KMS-11 (cell line): ENCODE measurements around the gene TFAP2A.

Source experiments
- H2AFZ ChIP-seq: fragments of 200-600 bp; sonication (generic); 2 replicates; pipeline ENCODE4 v1.6.1; 2016; ENCODE audit warnings: antibody characterized with exemption, mixed run types, low read depth
- H3K27ac ChIP-seq: fragments of 200-600 bp; sonication (generic); 2 replicates; pipeline ENCODE4 v1.6.1; 2016; ENCODE audit warnings: mild to moderate bottlenecking, mixed run types
- H3K27me3 ChIP-seq: fragments of 200-600 bp; sonication (generic); 2 replicates; pipeline ENCODE4 v1.6.1; 2017; ENCODE audit warnings: mild to moderate bottlenecking, low read depth, mixed run types, moderate library complexity; ENCODE audit not compliant: insufficient read depth
- H3K36me3 ChIP-seq: fragments of 200-600 bp; sonication (generic); 2 replicates; pipeline ENCODE4 v1.6.1; 2017; ENCODE audit warnings: mild to moderate bottlenecking, mixed run types; ENCODE audit not compliant: insufficient read depth
- H3K4me1 ChIP-seq: fragments of 200-600 bp; sonication (generic); 2 replicates; pipeline ENCODE4 v1.6.1; 2016; ENCODE audit warnings: mild to moderate bottlenecking, low read depth, mixed run types; ENCODE audit not compliant: poor library complexity, severe bottlenecking
- H3K4me2 ChIP-seq: fragments of 200-600 bp; sonication (generic); 2 replicates; pipeline ENCODE4 v1.7.0; 2016; ENCODE audit warnings: mild to moderate bottlenecking, mixed run types
- H3K4me3 ChIP-seq: fragments of 200-600 bp; sonication (generic); IDR thresholded peaks from 2 replicates; pipeline ENCODE4 v1.6.1; 2017; ENCODE audit warnings: low read depth, low read length, mixed read lengths; ENCODE audit not compliant: insufficient read depth
- H3K79me2 ChIP-seq: fragments of 200-600 bp; sonication (generic); 2 replicates; pipeline ENCODE4 v1.6.1; 2016; ENCODE audit warnings: low read depth, mixed run types; ENCODE audit not compliant: insufficient read depth
- H3K9ac ChIP-seq: fragments of 200-600 bp; sonication (generic); 2 replicates; pipeline ENCODE4 v1.6.1; 2016; ENCODE audit warnings: mild to moderate bottlenecking, mixed run types
- H4K20me1 ChIP-seq: fragments of 200-600 bp; sonication (generic); 2 replicates; pipeline ENCODE4 v1.6.1; 2016; ENCODE audit warnings: mild to moderate bottlenecking, mixed run types; ENCODE audit not compliant: insufficient read depth
- TF ChIP-seq, protein P1 (sequence below): fragments of 200-600 bp; sonication (generic); conservative IDR thresholded peaks from 2 replicates; pipeline ENCODE4 v1.6.1; 2017; ENCODE audit warnings: low read depth, mild to moderate bottlenecking, antibody characterized with exemption, low read length, moderate library complexity, mixed read lengths

Gene TFAP2A

GRCh38 chr6:10414756-10415616 lies at the start of gene TFAP2A:
Gene TFAP2A, minus strand, starts transcription at chr6:10415074. Its CDS starts 83 bp downstream, at chr6:10414991.
- Histone ChIP-seq H3K36me3 (no peaks in the 10 kb centered on the region), H3K4me1 (peaks cover 20% of the 10 kb centered on the region), H3K4me3 (no peak within 1 kb of the TSS), H3K4me2 (peak within 1 kb of the TSS; percentile 100), H3K27ac (no peak within 1 kb of the TSS), H3K27me3 (no peaks in the 10 kb centered on the region), H4K20me1 (no peaks in the 10 kb centered on the region), H3K79me2 (no peaks in the 10 kb centered on the region), H2AFZ (peak within 1 kb of the TSS; percentile 76; the same call in 1 of the 2 replicates), H3K9ac (no peak within 1 kb of the TSS)
- TF ChIP-seq, protein P1, sequence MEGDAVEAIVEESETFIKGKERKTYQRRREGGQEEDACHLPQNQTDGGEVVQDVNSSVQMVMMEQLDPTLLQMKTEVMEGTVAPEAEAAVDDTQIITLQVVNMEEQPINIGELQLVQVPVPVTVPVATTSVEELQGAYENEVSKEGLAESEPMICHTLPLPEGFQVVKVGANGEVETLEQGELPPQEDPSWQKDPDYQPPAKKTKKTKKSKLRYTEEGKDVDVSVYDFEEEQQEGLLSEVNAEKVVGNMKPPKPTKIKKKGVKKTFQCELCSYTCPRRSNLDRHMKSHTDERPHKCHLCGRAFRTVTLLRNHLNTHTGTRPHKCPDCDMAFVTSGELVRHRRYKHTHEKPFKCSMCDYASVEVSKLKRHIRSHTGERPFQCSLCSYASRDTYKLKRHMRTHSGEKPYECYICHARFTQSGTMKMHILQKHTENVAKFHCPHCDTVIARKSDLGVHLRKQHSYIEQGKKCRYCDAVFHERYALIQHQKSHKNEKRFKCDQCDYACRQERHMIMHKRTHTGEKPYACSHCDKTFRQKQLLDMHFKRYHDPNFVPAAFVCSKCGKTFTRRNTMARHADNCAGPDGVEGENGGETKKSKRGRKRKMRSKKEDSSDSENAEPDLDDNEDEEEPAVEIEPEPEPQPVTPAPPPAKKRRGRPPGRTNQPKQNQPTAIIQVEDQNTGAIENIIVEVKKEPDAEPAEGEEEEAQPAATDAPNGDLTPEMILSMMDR = no peak

GRCh38 chr6:10463491-10464481 lies 48.9 kb upstream of the TFAP2A start:
- no peaks in the 10 kb centered on the region for H3K36me3 ChIP-seq
- peaks cover 5% of the 10 kb centered on the region for H3K4me1 ChIP-seq
- no peak overlapping the region for H3K4me3 ChIP-seq
- no peaks in the 10 kb centered on the region for H3K79me2 ChIP-seq
- H3K27me3 ChIP-seq = no peaks in the 10 kb centered on the region
- no peak overlapping the region for H2AFZ ChIP-seq
- no peak overlapping the region for H3K27ac ChIP-seq
- TF ChIP-seq, protein P1 = no peak
- no peaks in the 10 kb centered on the region for H4K20me1 ChIP-seq
- H3K4me2 ChIP-seq = no peak overlapping the region
- H3K9ac ChIP-seq = no peak overlapping the region

- Histone ChIP-seq H3K4me1 (peaks cover 5% of the 10 kb centered on the region), H3K79me2 (no peaks in the 10 kb centered on the region), H3K9ac (no peak overlapping the region), H3K27ac (no peak overlapping the region), H3K4me2 (no peak overlapping the region), H2AFZ (no peak overlapping the region), H3K4me3 (no peak overlapping the region), H4K20me1 (no peaks in the 10 kb centered on the region), H3K27me3 (no peaks in the 10 kb centered on the region), H3K36me3 (no peaks in the 10 kb centered on the region)
- TF ChIP-seq, protein P1 = no peak
These were observed 48.2 kb upstream of the TFAP2A start for GRCh38 chr6:10463040-10463439.

- TF ChIP-seq, protein P1 = no peak
- Histone ChIP-seq H3K4me2 (no peak overlapping the region), H2AFZ (no peak overlapping the region), H3K79me2 (no peaks in the 10 kb centered on the region), H3K4me1 (peaks cover 5% of the 10 kb centered on the region), H4K20me1 (no peaks in the 10 kb centered on the region), H3K27ac (no peak overlapping the region), H3K27me3 (no peaks in the 10 kb centered on the region), H3K9ac (no peak overlapping the region), H3K36me3 (no peaks in the 10 kb centered on the region), H3K4me3 (no peak overlapping the region)
These were observed 47.0 kb upstream of the TFAP2A start for GRCh38 chr6:10461850-10462249.
